Endothelial cell of umbilical vein (primary cell): Measurements from ENCODE around the gene MED12L. TPM values are rescaled to one million over a fixed set of nuclear protein-coding genes. Genes with fewer than 3 reads are reported as not detected.

ENCODE experiments used
- BruUV-seq: library from RNA; stranded (reverse); fragments of 400-500 nt; replicated peaks from 2 replicates; lab custom pipeline; 2021; lab: Mats Ljungman, UMichigan
- CTCF ChIA-PET: fragments of 300-600, 350-600 bp; sonication (Branson Sonifier 250); formaldehyde crosslinking; loops from one replicate; lab custom pipeline; 2021; ENCODE audit warnings: antibody characterized with exemption, inconsistent platforms; lab: Charles Lee
- POLR2A ChIA-PET: fragments of 300-600, 350-600 bp; sonication (Branson Sonifier 250); formaldehyde crosslinking; loops from one replicate; lab custom pipeline; 2021; ENCODE audit warnings: antibody characterized with exemption, inconsistent platforms; lab: Charles Lee
- DNase-seq: peaks from one replicate; pipeline ENCODE4 v3.0.0-alpha.2; 2011; ENCODE audit warnings: low read depth, low spot score
- FAIRE-seq: peaks from 2 replicates; lab custom pipeline; 2011; peaks lifted over from hg19 to GRCh38; lab: Jason Lieb, UNC
- H2AFZ ChIP-seq: 2 replicates; pipeline ENCODE4 v1.6.0; 2012; ENCODE audit warnings: low read depth, low read length, control low read depth, inconsistent platforms
- H3K27ac ChIP-seq: 2 replicates; pipeline ENCODE4 v1.5.1; 2011; ENCODE audit warnings: low read depth, mild to moderate bottlenecking, control low read depth, low read length, moderate library complexity; ENCODE audit not compliant: insufficient read depth
- H3K27me3 ChIP-seq, 2 experiments: 2 replicates each; pipeline versions ENCODE4 v1.6.0 to v1.6.1; 2011; ENCODE audit warnings: low read length in 2 of 2, mixed read lengths in 1 of 2; ENCODE audit not compliant: control insufficient read depth in 2 of 2, insufficient read depth in 2 of 2
- H3K36me3 ChIP-seq, 2 experiments: 2 replicates in 1 of 2; 3 replicates in 1 of 2; pipeline ENCODE4 v1.5.1; 2011; ENCODE audit warnings: low read length in 2 of 2, mild to moderate bottlenecking in 1 of 2, moderate library complexity in 1 of 2; ENCODE audit not compliant: control insufficient read depth in 2 of 2, insufficient read depth in 2 of 2; ENCODE audit errors: extremely low read depth in 1 of 2
- H3K4me1 ChIP-seq: 3 replicates; pipeline ENCODE4 v1.5.1; 2011; ENCODE audit warnings: mild to moderate bottlenecking, low read length; ENCODE audit not compliant: control insufficient read depth, insufficient read depth; ENCODE audit errors: extremely low read depth
- H3K4me2 ChIP-seq: 2 replicates; pipeline ENCODE4 v1.6.1; 2011; ENCODE audit warnings: low read length, control low read depth, mixed read lengths; ENCODE audit not compliant: insufficient read depth
- H3K4me3 ChIP-seq, 3 experiments: fragments of 200-600 bp in 1 of 3; sonication (generic), shearing (Covaris generic) in 1 of 3; replicated peaks in 1 of 3; 2 replicates each; pipeline ENCODE4 v1.5.1; 2011 to 2016; ENCODE audit warnings: control low read depth in 3 of 3, low read length in 3 of 3, mild to moderate bottlenecking in 2 of 3, inconsistent platforms in 1 of 3, low read depth in 1 of 3, moderate library complexity in 1 of 3; ENCODE audit not compliant: insufficient read depth in 1 of 3
- H3K79me2 ChIP-seq: 2 replicates; pipeline ENCODE4 v1.6.0; 2012; ENCODE audit warnings: low read length, inconsistent platforms; ENCODE audit not compliant: control insufficient read depth, insufficient read depth
- H3K9ac ChIP-seq: replicated peaks from 2 replicates; pipeline ENCODE3; 2011; ENCODE audit warnings: low read length, control low read depth; ENCODE audit not compliant: insufficient read depth; ENCODE audit errors: extremely low read depth
- H3K9me1 ChIP-seq: replicated peaks from 3 replicates; pipeline ENCODE4 v1.6.0; 2011; ENCODE audit warnings: mild to moderate bottlenecking, low read length; ENCODE audit not compliant: control insufficient read depth, insufficient read depth; ENCODE audit errors: extremely low read depth
- H3K9me3 ChIP-seq: replicated peaks from 2 replicates; pipeline ENCODE4 v1.5.1; 2012; ENCODE audit warnings: low read length, inconsistent platforms; ENCODE audit not compliant: control insufficient read depth, insufficient read depth
- H4K20me1 ChIP-seq: replicated peaks from 2 replicates; pipeline ENCODE3; 2011; ENCODE audit warnings: mild to moderate bottlenecking, low read length; ENCODE audit not compliant: control insufficient read depth, insufficient read depth; ENCODE audit errors: extremely low read depth
- CTCF ChIP-seq, 2 donors: IDR thresholded peaks; 1 replicate in 1 of 2; 2 replicates in 1 of 2; pipeline ENCODE4 v1.5.1; 2011; ENCODE audit warnings: low read length in 2 of 2, mild to moderate bottlenecking in 2 of 2, moderate library complexity in 2 of 2, control low read depth in 1 of 2, inconsistent platforms in 1 of 2, low read depth in 1 of 2; ENCODE audit not compliant: insufficient read depth in 1 of 2; ENCODE audit errors: extremely low read depth in 1 of 2
- FOS ChIP-seq: IDR thresholded peaks from 2 replicates; pipeline ENCODE4 v1.6.1; 2011; ENCODE audit warnings: mild to moderate bottlenecking, low read length, moderate library complexity, borderline replicate concordance; ENCODE audit not compliant: insufficient read depth
- GATA2 ChIP-seq: IDR thresholded peaks from 2 replicates; pipeline ENCODE4 v1.7.0; 2011; ENCODE audit warnings: low read depth, mild to moderate bottlenecking, moderate library complexity, mixed read lengths, low read length; ENCODE audit not compliant: insufficient read length, insufficient read depth
- JUN ChIP-seq: IDR thresholded peaks from 2 replicates; pipeline ENCODE4 v1.6.1; 2011; ENCODE audit warnings: borderline replicate concordance, low read depth; ENCODE audit not compliant: insufficient read length, insufficient read depth
- MAX ChIP-seq: IDR thresholded peaks from 2 replicates; pipeline ENCODE4 v1.6.1; 2011; ENCODE audit not compliant: insufficient read depth, insufficient read length
- MYC ChIP-seq: IDR thresholded peaks from one replicate; pipeline ENCODE4 v1.6.1; 2011; ENCODE audit warnings: mild to moderate bottlenecking, low read depth, low read length
- POLR2A ChIP-seq: IDR thresholded peaks from 2 replicates; pipeline ENCODE4 v1.6.1; 2012; ENCODE audit warnings: low read depth, mild to moderate bottlenecking, control low read depth, low read length
- POLR2AphosphoS5 ChIP-seq: IDR thresholded peaks from 2 replicates; pipeline ENCODE4 v1.6.1; 2012; ENCODE audit warnings: low read depth, mild to moderate bottlenecking, control low read depth, low read length, moderate library complexity; ENCODE audit not compliant: insufficient read depth
- dilution Hi-C: fragments of 300-500 bp; cut with MboI; formaldehyde crosslinking; loops from one replicate; pipeline ENCODE4 v1.15.0; 2019; ENCODE audit warnings: low sequenced_read_pairs; ENCODE audit not compliant: extremely low pct_ligation_motif_present
- intact Hi-C: fragments of 100-400 bp; cut with micrococcal nuclease; formaldehyde crosslinking; loops from one replicate; pipeline ENCODE4 v1.10.0; 2022
- polyA plus RNA-seq, 4 experiments: library from polyadenylated mRNA; depleted of rRNA in 3 of 4; stranded (reverse) in 3 of 4; unstranded in 1 of 4; fragments of >200 nt; gene quantifications; 2 replicates each; pipeline versions ENCODE4 v1.2.1 to v1.2.3, GENCODE V29; 2011 to 2012; ENCODE audit warnings: missing spikeins in 1 of 4
- total RNA-seq: library from RNA; stranded (reverse); gene quantifications from 2 replicates; pipeline ENCODE4 v1.2.3, GENCODE V29; 2021

Gene MED12L
- total and polyA plus RNA-seq, 2 donors (not counting 3 experiments of a cell fraction or from before 2014, with no cell fraction given), result 0.03 to 0.27 TPM

- H3K9ac ChIP-seq, result no peak overlapping the region
- no peak overlapping the region for H3K4me3 ChIP-seq
- ChIA-PET POLR2A (no interaction called here), CTCF (no interaction called here)
- no peaks in the 10 kb centered on the region for H3K36me3 ChIP-seq
- intact Hi-C loops, result no loop called here
- BruUV-seq, result no TSS peak
- FAIRE-seq (no peak), DNase-seq (no peak)
- no peaks in the 10 kb centered on the region for H3K79me2 ChIP-seq
- dilution Hi-C loops, result no loop called here
- H3K27me3 ChIP-seq, result no peaks in the 10 kb centered on the region
- H3K9me1 ChIP-seq, result no peaks in the 10 kb centered on the region
- no peaks in the 10 kb centered on the region for H3K4me1 ChIP-seq
- H4K20me1 ChIP-seq, result no peaks in the 10 kb centered on the region
- H2AFZ ChIP-seq, result no peak overlapping the region
- no peak overlapping the region for H3K27ac ChIP-seq
- no peaks in the 10 kb centered on the region for H3K9me3 ChIP-seq
- no peak overlapping the region for H3K4me2 ChIP-seq
- TF ChIP-seq GATA2 (no peak), JUN (no peak), MAX (no peak), FOS (no peak), POLR2A (no peak), MYC (no peak), POLR2AphosphoS5 (no peak), CTCF (IDR thresholded peaks at IDR 0.05; ENCODE audit: extremely low read depth in 1 of 2, insufficient read depth in 1 of 2, low read depth in 1 of 2, low read length in 2 of 2) (no peak)
Observed at GRCh38 chr3:151191095-151191494, 105.6 kb downstream of the MED12L start.
